Mammary microvascular endothelial cell (primary cell): ENCODE results near the gene C12orf43. TPM values are rescaled to one million over a fixed set of nuclear protein-coding genes. Genes with fewer than 3 reads are reported as not detected.

Experiments
- total RNA-seq: library from RNA; depleted of rRNA; stranded (reverse); fragments of >200 nt; gene quantifications from 2 replicates; pipeline ENCODE4 v1.2.3, GENCODE V29; 2015

C12orf43 gene
- total RNA-seq, result 17.4 and 20.2 TPM in 2 replicates

GRCh38 chr12:121015825-121016766, at the start of gene C12orf43:
C12orf43 (minus strand) TSS chr12:121016487; CDS start chr12:121016474, 13 bp downstream.

GRCh38 chr12:121038861-121039668, 22.8 kb upstream of the C12orf43 start, which contains the start of gene OASL:
OASL (minus strand) TSS chr12:121039246; CDS start chr12:121038971, 275 bp downstream.

DNA sequence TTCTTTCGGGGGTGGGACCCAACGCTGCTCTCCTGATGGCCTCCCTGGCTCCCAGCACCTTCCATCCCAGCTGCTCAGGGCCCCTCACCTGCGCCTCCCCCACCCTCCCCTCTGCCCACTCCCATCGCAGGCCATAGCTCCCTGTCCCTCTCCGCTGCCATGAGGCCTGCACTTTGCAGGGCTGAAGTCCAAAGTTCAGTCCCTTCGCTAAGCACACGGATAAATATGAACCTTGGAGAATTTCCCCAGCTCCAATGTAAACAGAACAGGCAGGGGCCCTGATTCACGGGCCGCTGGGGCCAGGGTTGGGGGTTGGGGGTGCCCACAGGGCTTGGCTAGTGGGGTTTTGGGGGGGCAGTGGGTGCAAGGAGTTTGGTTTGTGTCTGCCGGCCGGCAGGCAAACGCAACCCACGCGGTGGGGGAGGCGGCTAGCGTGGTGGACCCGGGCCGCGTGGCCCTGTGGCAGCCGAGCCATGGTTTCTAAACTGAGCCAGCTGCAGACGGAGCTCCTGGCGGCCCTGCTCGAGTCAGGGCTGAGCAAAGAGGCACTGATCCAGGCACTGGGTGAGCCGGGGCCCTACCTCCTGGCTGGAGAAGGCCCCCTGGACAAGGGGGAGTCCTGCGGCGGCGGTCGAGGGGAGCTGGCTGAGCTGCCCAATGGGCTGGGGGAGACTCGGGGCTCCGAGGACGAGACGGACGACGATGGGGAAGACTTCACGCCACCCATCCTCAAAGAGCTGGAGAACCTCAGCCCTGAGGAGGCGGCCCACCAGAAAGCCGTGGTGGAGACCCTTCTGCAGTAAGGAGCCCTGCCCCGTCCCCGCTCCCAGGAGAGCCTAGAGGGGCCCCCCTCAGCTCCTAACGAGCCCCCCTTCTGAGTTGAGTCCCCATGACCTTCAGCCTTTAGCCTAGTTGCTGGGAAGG, 37.7 kb downstream of the C12orf43 start, which contains the start of gene HNF1A:
Gene HNF1A, plus strand, starts transcription at position 248 of the 924 bp plus-strand sequence. Its CDS starts 226 bp downstream, at position 474.

Other genes with a start within 250 kb of the C12orf43 start
- 10.2 and 12.0 TPM in 2 replicates for gene SPPL3, start 112.1 kb downstream of the C12orf43 start, total RNA-seq
- not detected in 2 replicates for gene HNF1A, start 37.9 kb downstream of the C12orf43 start, total RNA-seq
- 7.7 and 11.3 TPM in 2 replicates for gene OASL, start 22.8 kb upstream of the C12orf43 start, total RNA-seq
- 3.6 and 6.9 TPM in 2 replicates for gene P2RX7, start 116.4 kb upstream of the C12orf43 start, total RNA-seq
- gene P2RX4, start 193.6 kb upstream of the C12orf43 start, total RNA-seq, result 196 and 245 TPM in 2 replicates